NCI-H2107 treated with DMSO at 0.1 percent for 48 hours (cell line): Measurements from ENCODE around the gene RIBC2.
A peak's percentile ranks its signal among the peaks of the same experiment; 100 is the strongest.
"Not testable (repeated sequence)": the region's sequence is repeated elsewhere in the genome, so short reads cannot be mapped to it uniquely, and the experiment has no call there.

Source experiments
- DNase-seq: peaks from one replicate; lab custom pipeline; 2025; ENCODE audit not compliant: unreplicated experiment; lab: John Stamatoyannopoulos, UW

RIBC2 gene

GRCh38 chr22:45413368-45414211 is at the start of gene RIBC2, which contains the start of gene SMC1B:
Gene RIBC2, plus strand, starts transcription at chr22:45413693. Its CDS starts 194 bp downstream, at chr22:45413887.
Gene SMC1B, minus strand, starts transcription at chr22:45413599. Its CDS starts 32 bp downstream, at chr22:45413567.
- DNase-seq: peak; percentile 17

- DNase-seq: no peak
These were observed 46.8 kb upstream of the RIBC2 start for GRCh38 chr22:45366713-45367112.

GRCh38 chr22:45373592-45373991 is 39.9 kb upstream of the RIBC2 start:
- not testable (repeated sequence) for DNase-seq

- DNase-seq: no peak
These were observed 37.5 kb upstream of the RIBC2 start for GRCh38 chr22:45376009-45376408.

- DNase-seq: no peak
These were observed 36.8 kb upstream of the RIBC2 start for GRCh38 chr22:45376703-45377102.

- no peak for DNase-seq
These were observed 32.1 kb upstream of the RIBC2 start for GRCh38 chr22:45381348-45381747.

- DNase-seq: no peak
These were observed 23.9 kb upstream of the RIBC2 start for GRCh38 chr22:45389546-45389945.

GRCh38 chr22:45397806-45398205 is 15.7 kb upstream of the RIBC2 start:
- DNase-seq: no peak

- DNase-seq: no peak
These were observed 15.3 kb upstream of the RIBC2 start for GRCh38 chr22:45398214-45398613.

- DNase-seq: no peak
These were observed 13.6 kb upstream of the RIBC2 start for GRCh38 chr22:45399712-45400445.

- DNase-seq: no peak
These were observed 11.0 kb upstream of the RIBC2 start for GRCh38 chr22:45402466-45402985.

- DNase-seq: no peak
These were observed 5.7 kb upstream of the RIBC2 start for GRCh38 chr22:45407793-45408192.

GRCh38 chr22:45413013-45413367 is 503 bp upstream of the RIBC2 start:
- no peak for DNase-seq

- no peak for DNase-seq
These were observed 4.7 kb downstream of the RIBC2 start for GRCh38 chr22:45418056-45418769.

GRCh38 chr22:45418770-45419138 is 5.3 kb downstream of the RIBC2 start:
- DNase-seq: no peak

GRCh38 chr22:45420011-45420410 is 6.5 kb downstream of the RIBC2 start:
- DNase-seq: no peak

GRCh38 chr22:45420539-45420938 is 7.0 kb downstream of the RIBC2 start:
- no peak for DNase-seq

- no peak for DNase-seq
These were observed 8.0 kb downstream of the RIBC2 start for GRCh38 chr22:45421349-45422055.

- DNase-seq: no peak
These were observed 8.9 kb downstream of the RIBC2 start for GRCh38 chr22:45422237-45422983.

- DNase-seq: no peak
These were observed 10.0 kb downstream of the RIBC2 start for GRCh38 chr22:45423524-45423923.
